ENCODE data around the gene MRPL11. TPM values are rescaled to one million over a fixed set of nuclear protein-coding genes. Genes with fewer than 3 reads are reported as not detected.
A peak's percentile ranks its signal among the peaks of the same experiment; 100 is the strongest.

The MRPL11 gene
- total RNA-seq, 4 donors from 2014 or later, result 29.2 to 38.0 (median 32.3) TPM

DNA sequence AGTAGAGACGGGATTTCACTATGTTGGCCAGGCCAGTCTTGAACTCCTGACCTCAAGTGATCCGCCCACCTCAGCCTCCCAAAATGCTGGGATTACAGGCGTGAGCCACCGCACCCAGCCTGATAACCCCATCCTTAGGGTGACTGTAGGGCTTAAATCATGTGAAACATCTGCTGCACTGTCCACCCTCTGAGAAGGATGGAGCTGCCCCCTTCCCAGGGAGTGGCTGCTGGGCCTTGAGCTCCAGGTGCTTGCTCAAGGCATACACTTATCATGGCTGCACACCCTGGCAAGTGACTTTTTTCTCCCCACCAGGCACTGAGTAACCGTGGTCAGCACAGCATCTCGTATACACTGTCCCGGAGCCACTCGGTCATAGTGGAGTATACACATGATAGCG, 33.4 kb upstream of the MRPL11 start:
- ATAC-seq (ENCODE audit: low FRiP score), result no peak
- DNase-seq (ENCODE audit: low spot score), result no peak
- TF ChIP-seq CTCF (IDR thresholded peaks at IDR 0.05), result no peak

GRCh38 chr11:66471142-66471541, 32.5 kb upstream of the MRPL11 start:
- no peak for DNase-seq (ENCODE audit: low spot score)
- no peak for ATAC-seq (ENCODE audit: low FRiP score)
- no peak for TF ChIP-seq CTCF (IDR thresholded peaks at IDR 0.05)

DNA sequence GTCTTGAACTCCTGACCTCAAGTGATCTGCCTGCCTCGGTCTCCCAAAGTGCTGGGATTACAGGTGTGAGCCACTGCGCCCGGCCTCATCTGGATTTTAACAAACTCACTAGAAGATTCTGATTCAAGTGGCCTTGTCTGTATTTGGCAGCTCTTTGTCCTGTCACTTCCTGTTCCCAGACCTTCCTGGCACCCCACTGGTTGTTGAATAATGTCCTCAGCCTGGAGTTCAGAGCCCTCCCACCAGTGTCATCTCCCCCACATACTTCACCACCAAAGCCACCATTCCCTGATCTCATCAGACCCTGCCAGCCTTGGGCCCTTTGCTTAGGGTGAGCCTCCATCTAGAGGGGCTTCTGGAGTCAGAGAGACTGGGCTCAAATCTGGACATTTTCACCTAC, 31.4 kb upstream of the MRPL11 start:
- DNase-seq (ENCODE audit: low spot score) (no peak), ATAC-seq (ENCODE audit: low FRiP score) (no peak)
- TF ChIP-seq CTCF (IDR thresholded peaks at IDR 0.05), result no peak

DNA sequence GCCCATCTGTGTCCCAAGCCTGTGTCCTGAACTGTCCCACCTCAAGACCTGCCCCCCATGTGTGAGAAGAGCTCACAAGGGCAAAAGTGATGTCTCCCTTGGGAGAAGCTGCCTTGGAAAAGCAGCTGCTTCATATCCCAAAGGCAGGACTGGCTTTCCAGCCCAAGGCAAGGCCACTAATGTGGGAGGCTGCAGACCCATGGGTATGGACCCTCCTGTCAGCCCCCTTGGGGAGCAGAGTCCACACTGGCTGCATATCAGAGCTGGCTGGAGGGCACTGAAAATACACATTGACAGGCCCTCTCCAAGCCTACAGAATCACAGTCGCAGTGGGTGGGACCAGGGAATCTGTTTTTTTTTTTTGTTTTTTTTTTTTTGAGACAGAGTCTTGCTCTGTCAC, 30.8 kb upstream of the MRPL11 start:
- DNase-seq (ENCODE audit: low spot score) (no peak), ATAC-seq (ENCODE audit: low FRiP score) (no peak)
- no peak for TF ChIP-seq CTCF (IDR thresholded peaks at IDR 0.05)

GRCh38 chr11:66468691-66469090, 30.0 kb upstream of the MRPL11 start:
- DNase-seq (ENCODE audit: low spot score) (no peak), ATAC-seq (ENCODE audit: low FRiP score) (no peak)
- no peak for TF ChIP-seq CTCF (IDR thresholded peaks at IDR 0.05)

DNA sequence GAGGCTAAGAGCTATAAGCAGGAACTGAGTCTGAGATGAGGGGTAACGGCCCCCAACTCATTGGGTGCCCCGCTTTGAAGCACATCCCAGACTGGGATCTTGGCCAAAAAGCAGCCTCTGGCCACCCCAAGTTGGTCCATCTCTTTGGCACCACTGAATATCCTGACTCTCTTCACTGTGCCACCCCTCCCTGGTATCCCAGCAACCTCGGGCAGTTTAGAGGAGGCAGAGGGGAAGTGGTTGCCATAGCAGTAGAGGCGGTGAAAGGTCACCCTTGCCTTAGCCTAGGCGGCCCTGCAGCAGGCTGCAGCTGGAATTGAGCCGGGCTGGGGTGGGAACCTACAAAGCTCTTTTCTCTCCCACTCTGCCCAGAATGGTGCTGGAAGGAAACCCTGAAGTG, 29.1 kb upstream of the MRPL11 start:
- TF ChIP-seq CTCF (IDR thresholded peaks at IDR 0.05), result no peak
- ATAC-seq (ENCODE audit: low FRiP score) (no peak), DNase-seq (ENCODE audit: low spot score) (no peak)

DNA sequence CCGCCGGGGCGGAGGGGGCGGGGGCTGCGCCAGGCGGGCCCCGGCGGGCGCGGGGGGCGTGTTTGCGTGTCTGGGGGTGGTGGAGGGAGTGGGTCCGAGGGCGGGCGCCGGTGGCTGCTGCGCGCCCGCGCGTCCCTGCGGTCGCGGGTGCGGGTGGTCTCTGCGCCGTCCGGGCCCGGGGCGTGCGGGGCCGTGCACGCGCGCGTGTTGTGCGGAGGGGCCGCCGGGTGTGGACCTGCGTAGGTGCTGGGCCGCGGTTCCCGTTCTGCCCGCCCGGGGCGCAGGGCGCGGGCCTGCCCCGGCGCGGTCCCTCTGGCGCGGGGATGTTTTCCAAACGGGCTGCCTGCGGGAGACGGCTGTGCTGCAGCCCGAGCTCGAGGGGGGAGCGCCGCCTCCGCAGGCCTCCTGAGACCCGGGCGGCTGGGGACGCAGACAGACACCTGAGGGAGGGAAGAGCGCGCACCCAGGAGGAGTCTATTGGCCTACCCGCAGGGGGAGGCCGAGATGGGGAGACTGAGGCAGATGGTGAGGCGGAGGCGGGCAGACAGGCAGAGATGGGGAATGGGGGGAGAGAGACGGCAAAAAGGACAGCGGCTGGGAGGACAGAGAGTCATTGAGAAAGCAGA, 28.5 kb upstream of the MRPL11 start:
- ATAC-seq (ENCODE audit: low FRiP score) (peak; percentile 55), DNase-seq (ENCODE audit: low spot score) (no peak)
- TF ChIP-seq CTCF (IDR thresholded peaks at IDR 0.05), result peak in 1 of 3 donors; percentile 19

All from omental fat pad (tissue), 4 donors.